K562 (cell line): ENCODE measurements around the gene ST7. TPM values are rescaled to one million over a fixed set of nuclear protein-coding genes. Genes with fewer than 3 reads are reported as not detected.
A peak's percentile ranks its signal among the peaks of the same experiment; 100 is the strongest.

ENCODE experiments used
- ATAC-seq: fragments of 200-7000 bp; cut with Tn5 transposase; 3 replicates; pipeline ENCODE4 v1.9.1; 2020; ENCODE audit warnings: moderate library complexity
- BruUV-seq: library from RNA; stranded (reverse); fragments of 400-500 nt; replicated peaks from 2 replicates; lab custom pipeline; 2021; lab: Mats Ljungman, UMichigan
- CTCF ChIA-PET: fragments of 300-600 bp; formaldehyde crosslinking; extraction: SDS; loops from one replicate; lab custom pipeline; 2021; ENCODE audit warnings: low intra/inter-chr PET ratio; lab: Yijun Ruan, JAX
- POLR2A ChIA-PET: fragments of 300-600, 350-650 bp; sonication (Branson Sonifier 250); formaldehyde crosslinking; extraction: SDS; loops from one replicate; lab custom pipeline; 2021; ENCODE audit warnings: antibody characterized with exemption, inconsistent platforms; lab: Yijun Ruan, JAX
- DNase-seq, 4 experiments: peaks; one replicate each; pipeline versions ENCODE4 v3.0.0 to v3.0.0-alpha.2; 2011 to 2018; ENCODE audit warnings: low spot score in 3 of 4, mixed read lengths in 3 of 4; ENCODE audit errors: extremely low read depth in 1 of 4
- FAIRE-seq: peaks from 2 replicates; lab custom pipeline; 2011; peaks lifted over from hg19 to GRCh38; lab: Jason Lieb, UNC
- H2AFZ ChIP-seq: 2 replicates; pipeline ENCODE4 v1.6.0; 2011; ENCODE audit warnings: low read depth, low read length, control low read depth, inconsistent platforms
- H3K27ac ChIP-seq: fragments of 200-600 bp; 3 replicates; pipeline ENCODE4 v1.8.0; 2011; ENCODE audit warnings: low read depth, mild to moderate bottlenecking, control low read depth, inconsistent platforms, low read length, moderate library complexity, mixed read lengths; ENCODE audit errors: extremely low read depth
- H3K27me3 ChIP-seq, 2 experiments: fragments of 300-600 bp in 1 of 2; 2 replicates in 1 of 2; 3 replicates in 1 of 2; pipeline versions ENCODE4 v1.6.0 to v1.8.0; 2011; ENCODE audit warnings: inconsistent platforms in 2 of 2, low read length in 2 of 2, mild to moderate bottlenecking in 1 of 2, mixed read lengths in 1 of 2, moderate library complexity in 1 of 2; ENCODE audit not compliant: control insufficient read depth in 2 of 2, insufficient read depth in 2 of 2
- H3K36me3 ChIP-seq: fragments of 300-600 bp; 3 replicates; pipeline ENCODE4 v1.8.0; 2011; ENCODE audit warnings: mild to moderate bottlenecking, low read length, inconsistent platforms; ENCODE audit not compliant: control insufficient read depth, insufficient read depth
- H3K4me1 ChIP-seq, 2 experiments: fragments of 200-600 bp in 1 of 2; replicated peaks in 1 of 2; 2 replicates in 1 of 2; 3 replicates in 1 of 2; pipeline versions ENCODE4 v1.5.1 to v1.8.0; 2011; ENCODE audit warnings: inconsistent platforms in 2 of 2, low read length in 2 of 2, mild to moderate bottlenecking in 1 of 2, mixed read lengths in 1 of 2, moderate library complexity in 1 of 2; ENCODE audit not compliant: control insufficient read depth in 2 of 2, insufficient read depth in 2 of 2
- H3K4me2 ChIP-seq: 2 replicates; pipeline ENCODE4 v1.6.1; 2011; ENCODE audit warnings: low read length, control low read depth, inconsistent platforms, mixed read lengths; ENCODE audit not compliant: insufficient read depth
- H3K4me3 ChIP-seq: fragments of 200-600 bp; sonication (generic), shearing (Covaris generic); 2 replicates; pipeline ENCODE4 v1.5.1; 2016; ENCODE audit warnings: control low read depth, inconsistent platforms
- H3K79me2 ChIP-seq: fragments of 200-600 bp; 3 replicates; pipeline ENCODE4 v1.8.0; 2011; ENCODE audit warnings: low read length, inconsistent platforms; ENCODE audit not compliant: control insufficient read depth, insufficient read depth
- H3K9ac ChIP-seq, 2 experiments: 2 replicates each; pipeline versions ENCODE4 v1.6.0 to v1.6.1; 2011; ENCODE audit warnings: low read depth in 2 of 2, low read length in 2 of 2, control low read depth in 1 of 2, inconsistent platforms in 1 of 2, mild to moderate bottlenecking in 1 of 2, mixed read lengths in 1 of 2; ENCODE audit not compliant: insufficient read depth in 1 of 2
- H3K9me1 ChIP-seq: one replicate; pipeline ENCODE4 v1.6.0; 2011; ENCODE audit warnings: inconsistent platforms, mild to moderate bottlenecking, low read length, moderate library complexity; ENCODE audit not compliant: control insufficient read depth, insufficient read depth
- H3K9me3 ChIP-seq: replicated peaks from 2 replicates; pipeline ENCODE4 v1.5.1; 2011; ENCODE audit warnings: low read depth, low read length, inconsistent platforms; ENCODE audit not compliant: control insufficient read depth, insufficient read depth
- H4K20me1 ChIP-seq: replicated peaks from 2 replicates; pipeline ENCODE4 v1.6.1; 2011; ENCODE audit warnings: low read length, inconsistent platforms, mixed read lengths; ENCODE audit not compliant: control insufficient read depth, insufficient read depth
- BRD9 ChIP-seq: fragments of 450-650 bp; IDR thresholded peaks from 2 replicates; pipeline ENCODE4 v1.6.1; 2018; ENCODE audit warnings: low read depth; ENCODE audit not compliant: partially characterized antibody
- CBX2 ChIP-seq: fragments of 200-600 bp; sonication (generic); IDR thresholded peaks from one replicate; pipeline ENCODE4 v1.6.1; 2012; ENCODE audit warnings: mild to moderate bottlenecking, low read length, inconsistent platforms; ENCODE audit not compliant: insufficient read depth, poor library complexity, severe bottlenecking
- EHMT2 ChIP-seq: fragments of 450-650 bp; IDR thresholded peaks from 2 replicates; pipeline ENCODE4 v1.6.1; 2018; ENCODE audit warnings: antibody characterized with exemption
- JUN ChIP-seq, 2 experiments: sonication (generic) in 1 of 2; formaldehyde crosslinking in 1 of 2; IDR thresholded peaks; 2 replicates each; pipeline versions ENCODE4 v1.6.1 to v1.8.0; 2012 to 2022; ENCODE audit warnings: borderline replicate concordance in 2 of 2, mild to moderate bottlenecking in 2 of 2, improper control_type of control experiment in 1 of 2, low read depth in 1 of 2, low read length in 1 of 2, missing genetic modification reagents in 1 of 2
- RBM25 ChIP-seq: fragments of 200-400 bp; formaldehyde crosslinking; IDR thresholded peaks from 2 replicates; pipeline ENCODE4 v1.6.1; 2018; ENCODE audit warnings: low read length, low read depth, moderate library complexity; ENCODE audit not compliant: severe bottlenecking
- ZNF146 ChIP-seq: IDR thresholded peaks from one replicate; pipeline ENCODE4 v1.6.1; 2018; ENCODE audit warnings: missing compliant biosample characterization; ENCODE audit not compliant: unreplicated experiment
- WGBS: fragments of 100-300 bp; shearing (Covaris generic); methylation state at CpG from one replicate; pipeline ENCODE4 v1.1.6; 2016; ENCODE audit warnings: low coverage, mixed read lengths; ENCODE audit not compliant: insufficient coverage; ENCODE audit errors: missing lambda C conversion rate; 5-methylcytosine and 5-hydroxymethylcytosine counted together
- in situ Hi-C: fragments of 300-500 bp; cut with MboI; formaldehyde crosslinking; loops from 4 replicates; pipeline ENCODE4 v1.15.0; 2018; ENCODE audit warnings: inconsistent platforms, mixed read lengths
- intact Hi-C: fragments of 100-400 bp; cut with micrococcal nuclease; formaldehyde crosslinking; loops from 2 replicates; pipeline ENCODE4 v1.14.2; 2022
- polyA plus RNA-seq, 8 experiments: library from polyadenylated mRNA; depleted of rRNA in 4 of 8; stranded (reverse) in 5 of 8; unstranded in 3 of 8; fragments of >200 nt; fragmentation: Nextera tagmentation in 2 of 8; fragmentation: Illumina TruSeq in 1 of 8; extraction: Ambion mirVana in 2 of 8; extraction: Trizol in 1 of 8; gene quantifications; 2 replicates each; pipeline versions ENCODE4 v1.2.1 to v1.2.3, GENCODE V29; 2011 to 2014; ENCODE audit warnings: inconsistent platforms in 1 of 8, missing spikeins in 1 of 8
- total RNA-seq, 7 experiments: library from RNA; depleted of rRNA in 6 of 7; stranded (reverse); fragments of >200 nt in 6 of 7; fragmentation: Illumina TruSeq in 2 of 7; extraction: Trizol in 2 of 7; gene quantifications; 2 replicates each; pipeline versions ENCODE4 v1.2.1 to v1.2.3, GENCODE V29; 2011 to 2021; ENCODE audit warnings: low replicate concordance in 1 of 7
- TF ChIP-seq, protein P1 (sequence below), 2 experiments: IDR thresholded peaks; 2 replicates each; pipeline ENCODE4 v1.6.1; 2012; ENCODE audit warnings: improper control_type of control experiment in 2 of 2, low read depth in 2 of 2, low read length in 2 of 2, borderline replicate concordance in 1 of 2

ST7 gene
- total and polyA plus RNA-seq, 9 of the 15 experiments (the other 6 are each of a cell fraction or from before 2014, with no cell fraction given) = 23.9 to 56.3 (median 36.9) TPM

DNA sequence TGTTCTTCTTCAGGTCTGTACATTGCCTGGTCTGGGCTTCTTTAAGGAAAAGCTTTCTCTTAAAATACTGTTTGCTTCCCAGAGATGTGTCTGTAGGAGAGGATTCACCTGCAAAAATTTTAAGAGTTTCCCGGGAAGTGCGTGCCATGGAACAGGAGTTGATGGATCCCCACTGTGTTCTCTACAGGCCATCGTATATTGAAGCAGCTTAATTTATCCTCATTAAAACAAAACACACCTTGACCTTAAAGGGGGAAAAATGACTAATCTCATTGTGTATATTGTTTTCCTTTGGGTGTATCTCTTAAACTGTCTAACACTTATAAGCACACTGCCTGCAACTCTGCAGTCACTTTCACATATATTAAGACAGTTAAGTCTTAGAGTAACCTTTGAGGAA is 111.4 kb downstream of the ST7 start:
- Histone ChIP-seq H3K4me3 (no peak overlapping the region), H3K79me2 (peaks cover 58% of the 10 kb centered on the region), H4K20me1 (no peaks in the 10 kb centered on the region), H3K36me3 (no peaks in the 10 kb centered on the region; the same call in 2 of the 3 replicates), H3K27me3 (no peaks in the 10 kb centered on the region), H3K4me1 (no peaks in the 10 kb centered on the region), H3K9me1 (no peaks in the 10 kb centered on the region), H2AFZ (no peak overlapping the region), H3K9ac (no peak overlapping the region), H3K4me2 (no peak overlapping the region), H3K27ac (no peak overlapping the region), H3K9me3 (no peaks in the 10 kb centered on the region)
- no peak for FAIRE-seq
- no TSS peak for BruUV-seq
- CTCF ChIA-PET = no interaction called here
- TF ChIP-seq EHMT2 (no peak), RBM25 (peak; percentile 3), BRD9 (no peak), CBX2 (no peak), ZNF146 (CRISPR knock-in tag) (no peak), JUN (IDR thresholded peaks at IDR 0.05; ENCODE audit: borderline replicate concordance, low read depth, low read length) (no peak), JUN (CRISPR knock-in tag; IDR thresholded peaks at IDR 0.05; ENCODE audit: borderline replicate concordance) (no peak)
- TF ChIP-seq, protein P1, sequence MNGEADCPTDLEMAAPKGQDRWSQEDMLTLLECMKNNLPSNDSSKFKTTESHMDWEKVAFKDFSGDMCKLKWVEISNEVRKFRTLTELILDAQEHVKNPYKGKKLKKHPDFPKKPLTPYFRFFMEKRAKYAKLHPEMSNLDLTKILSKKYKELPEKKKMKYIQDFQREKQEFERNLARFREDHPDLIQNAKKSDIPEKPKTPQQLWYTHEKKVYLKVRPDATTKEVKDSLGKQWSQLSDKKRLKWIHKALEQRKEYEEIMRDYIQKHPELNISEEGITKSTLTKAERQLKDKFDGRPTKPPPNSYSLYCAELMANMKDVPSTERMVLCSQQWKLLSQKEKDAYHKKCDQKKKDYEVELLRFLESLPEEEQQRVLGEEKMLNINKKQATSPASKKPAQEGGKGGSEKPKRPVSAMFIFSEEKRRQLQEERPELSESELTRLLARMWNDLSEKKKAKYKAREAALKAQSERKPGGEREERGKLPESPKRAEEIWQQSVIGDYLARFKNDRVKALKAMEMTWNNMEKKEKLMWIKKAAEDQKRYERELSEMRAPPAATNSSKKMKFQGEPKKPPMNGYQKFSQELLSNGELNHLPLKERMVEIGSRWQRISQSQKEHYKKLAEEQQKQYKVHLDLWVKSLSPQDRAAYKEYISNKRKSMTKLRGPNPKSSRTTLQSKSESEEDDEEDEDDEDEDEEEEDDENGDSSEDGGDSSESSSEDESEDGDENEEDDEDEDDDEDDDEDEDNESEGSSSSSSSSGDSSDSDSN (IDR thresholded peaks at IDR 0.05; ENCODE audit: borderline replicate concordance in 1 of 2, low read depth in 2 of 2, low read length in 2 of 2) = no peak
- POLR2A ChIA-PET = no interaction called here
- 95% methylated on average over 3 of the region's 3 CpGs for WGBS
- no peak for ATAC-seq
- in situ Hi-C loops (no loop called here), intact Hi-C loops (no loop called here)
- DNase-seq = no peak
